ENCODE results near the gene WDR47.

GRCh38 chr1:109020693-109021257 is 21.1 kb downstream of the WDR47 start:
- TF ChIP-seq ATOH8 (CRISPR knock-in tag; IDR thresholded peaks at IDR 0.05; ENCODE audit: low read depth): no peak
- no peak for TF ChIP-seq CHD4 (IDR thresholded peaks at IDR 0.05; ENCODE audit: borderline replicate concordance)

Measured in A549 (cell line).